ENCODE data around the gene DCST1.

DCST1 gene

DNA sequence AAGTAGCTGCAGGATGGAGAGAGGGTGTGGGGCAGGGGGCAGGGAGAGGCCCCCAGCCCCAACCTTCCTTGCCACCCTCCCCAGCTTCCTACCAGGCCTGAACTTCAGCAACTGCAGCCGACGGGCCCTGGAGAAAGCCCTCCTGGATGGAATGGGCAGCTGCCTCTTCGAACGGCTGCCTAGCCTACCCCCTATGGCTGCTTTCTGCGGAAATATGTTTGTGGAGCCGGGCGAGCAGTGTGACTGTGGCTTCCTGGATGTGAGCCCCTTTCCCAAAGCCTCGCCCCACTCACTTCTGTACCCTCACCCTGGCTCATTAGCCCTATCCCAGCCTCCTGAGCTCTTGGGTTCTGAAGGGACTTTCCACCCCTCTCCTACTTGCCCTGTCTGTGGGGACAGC lies 23.5 kb downstream of the DCST1 start:
- Histone ChIP-seq H3K27ac (ENCODE audit: insufficient read depth, low read depth, low read length, poor library complexity, severe bottlenecking) (no peak overlapping the region), H3K27me3 (ENCODE audit: control insufficient read depth, insufficient read depth, low read length, poor library complexity, severe bottlenecking) (peaks cover 19% of the 10 kb centered on the region), H3K9me3 (ENCODE audit: control insufficient read depth, low read length) (no peaks in the 10 kb centered on the region), H3K36me3 (ENCODE audit: control insufficient read depth, insufficient read depth, low read length) (no peaks in the 10 kb centered on the region), H3K4me1 (ENCODE audit: control insufficient read depth, insufficient read depth, low read length) (peaks cover 16% of the 10 kb centered on the region), H3K4me3 (ENCODE audit: insufficient read depth, low read depth, low read length) (no peak overlapping the region)
- 94% methylated on average over 8 of the region's 8 CpGs for WGBS, 2 experiments

DNA sequence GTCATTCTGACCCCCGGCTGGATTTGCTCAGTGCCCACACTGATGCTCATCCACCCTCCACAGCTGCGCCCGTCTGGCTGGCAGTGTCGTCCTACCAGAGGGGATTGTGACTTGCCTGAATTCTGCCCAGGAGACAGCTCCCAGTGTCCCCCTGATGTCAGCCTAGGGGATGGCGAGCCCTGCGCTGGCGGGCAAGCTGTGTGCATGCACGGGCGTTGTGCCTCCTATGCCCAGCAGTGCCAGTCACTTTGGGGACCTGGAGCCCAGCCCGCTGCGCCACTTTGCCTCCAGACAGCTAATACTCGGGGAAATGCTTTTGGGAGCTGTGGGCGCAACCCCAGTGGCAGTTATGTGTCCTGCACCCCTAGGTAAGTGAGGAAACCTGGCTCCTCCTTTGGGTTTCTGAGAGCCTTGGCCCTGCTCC lies 24.2 kb downstream of the DCST1 start:
- Histone ChIP-seq H3K4me3 (ENCODE audit: insufficient read depth, low read depth, low read length) (no peak overlapping the region), H3K4me1 (ENCODE audit: control insufficient read depth, insufficient read depth, low read length) (peaks cover 10% of the 10 kb centered on the region), H3K9me3 (ENCODE audit: control insufficient read depth, low read length) (no peaks in the 10 kb centered on the region), H3K27ac (ENCODE audit: insufficient read depth, low read depth, low read length, poor library complexity, severe bottlenecking) (no peak overlapping the region), H3K36me3 (ENCODE audit: control insufficient read depth, insufficient read depth, low read length) (no peaks in the 10 kb centered on the region), H3K27me3 (ENCODE audit: control insufficient read depth, insufficient read depth, low read length, poor library complexity, severe bottlenecking) (peaks cover 19% of the 10 kb centered on the region)
- 95 to 96% methylated on average over 13 of the region's 13 CpGs for WGBS, 2 experiments

DNA sequence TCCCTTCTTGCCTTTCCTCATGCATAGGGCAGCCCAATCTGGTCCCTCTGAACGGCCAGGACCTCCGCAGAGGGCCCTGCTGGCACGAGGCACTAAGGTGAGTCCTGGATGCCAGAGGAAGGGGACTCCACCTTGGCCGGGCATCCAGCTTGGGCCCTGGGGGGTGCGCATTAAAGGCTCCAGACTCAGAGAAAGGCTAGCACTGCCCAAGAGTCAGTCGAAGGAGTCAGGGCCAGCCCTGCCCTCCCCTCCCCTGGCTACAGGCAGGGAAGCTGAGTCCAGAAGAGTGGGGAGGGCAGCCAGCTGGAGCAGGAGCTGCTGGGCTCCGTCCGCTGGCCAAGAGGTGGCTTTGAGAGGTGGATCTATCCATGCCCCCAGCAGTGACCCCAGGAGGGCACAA lies 27.1 kb downstream of the DCST1 start:
- 89 to 92% methylated on average over 8 of the region's 8 CpGs for WGBS, 2 experiments
- Histone ChIP-seq H3K4me1 (ENCODE audit: control insufficient read depth, insufficient read depth, low read length) (peaks cover 28% of the 10 kb centered on the region), H3K36me3 (ENCODE audit: control insufficient read depth, insufficient read depth, low read length) (no peaks in the 10 kb centered on the region), H3K9me3 (ENCODE audit: control insufficient read depth, low read length) (no peaks in the 10 kb centered on the region), H3K4me3 (ENCODE audit: insufficient read depth, low read depth, low read length) (no peak overlapping the region), H3K27ac (ENCODE audit: insufficient read depth, low read depth, low read length, poor library complexity, severe bottlenecking) (no peak overlapping the region), H3K27me3 (ENCODE audit: control insufficient read depth, insufficient read depth, low read length, poor library complexity, severe bottlenecking) (peaks cover 19% of the 10 kb centered on the region)

DNA sequence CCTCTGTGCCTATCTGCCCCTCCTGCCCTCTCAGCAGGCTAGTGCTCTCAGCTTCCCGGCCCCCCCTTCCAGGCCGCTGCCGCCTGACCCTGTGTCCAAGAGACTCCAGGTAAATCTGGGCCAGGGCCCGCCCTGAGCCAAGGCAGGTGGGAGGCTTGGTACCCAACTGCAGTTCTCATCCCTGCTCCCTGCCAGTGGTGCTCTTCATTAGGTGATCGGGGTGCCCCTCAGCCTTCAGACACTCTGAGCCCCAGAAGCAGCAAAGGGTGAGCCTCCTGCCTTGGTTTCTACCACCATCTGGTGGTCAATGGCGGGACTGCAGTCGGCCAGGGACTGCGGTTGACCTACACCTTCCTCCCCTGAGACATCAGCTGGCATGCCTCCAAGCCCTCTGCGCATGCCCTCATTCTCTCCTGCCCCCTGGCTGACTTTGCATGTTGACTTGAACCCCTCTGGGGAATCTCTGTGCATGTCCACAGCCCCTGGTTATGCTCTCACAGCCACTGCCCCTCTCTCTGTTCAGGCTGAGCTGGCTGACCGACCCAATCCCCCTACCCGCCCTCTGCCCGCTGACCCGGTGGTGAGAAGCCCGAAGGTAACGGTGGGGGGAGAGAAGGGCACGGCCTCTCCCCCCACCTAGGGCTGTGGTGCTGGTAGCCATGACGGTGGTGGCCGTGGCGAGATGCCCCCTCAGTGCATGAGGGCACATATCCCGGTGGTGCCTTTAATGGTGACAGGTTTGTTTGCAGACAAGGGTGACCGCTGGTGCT lies 27.9 kb downstream of the DCST1 start:
- WGBS, 2 experiments = 31 to 32% methylated on average over 21 of the region's 21 CpGs
- Histone ChIP-seq H3K9me3 (ENCODE audit: control insufficient read depth, low read length) (no peaks in the 10 kb centered on the region), H3K27ac (ENCODE audit: insufficient read depth, low read depth, low read length, poor library complexity, severe bottlenecking) (no peak overlapping the region), H3K36me3 (ENCODE audit: control insufficient read depth, insufficient read depth, low read length) (no peaks in the 10 kb centered on the region), H3K4me1 (ENCODE audit: control insufficient read depth, insufficient read depth, low read length) (peaks cover 28% of the 10 kb centered on the region), H3K27me3 (ENCODE audit: control insufficient read depth, insufficient read depth, low read length, poor library complexity, severe bottlenecking) (peaks cover 19% of the 10 kb centered on the region), H3K4me3 (ENCODE audit: insufficient read depth, low read depth, low read length) (no peak overlapping the region)

DNA sequence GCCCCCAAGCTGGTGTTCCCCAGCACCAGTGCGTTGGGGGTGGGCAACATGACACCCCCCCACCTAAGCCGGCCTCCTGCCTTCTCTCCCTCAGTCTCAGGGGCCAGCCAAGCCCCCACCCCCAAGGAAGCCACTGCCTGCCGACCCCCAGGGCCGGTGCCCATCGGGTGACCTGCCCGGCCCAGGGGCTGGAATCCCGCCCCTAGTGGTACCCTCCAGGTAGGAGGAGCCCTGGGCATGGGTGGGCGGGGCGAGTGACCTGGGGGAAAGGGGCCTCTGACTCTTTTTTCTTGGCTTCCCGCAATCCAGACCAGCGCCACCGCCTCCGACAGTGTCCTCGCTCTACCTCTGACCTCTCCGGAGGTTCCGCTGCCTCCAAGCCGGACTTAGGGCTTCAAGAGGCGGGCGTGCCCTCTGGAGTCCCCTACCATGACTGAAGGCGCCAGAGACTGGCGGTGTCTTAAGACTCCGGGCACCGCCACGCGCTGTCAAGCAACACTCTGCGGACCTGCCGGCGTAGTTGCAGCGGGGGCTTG lies 28.6 kb downstream of the DCST1 start:
- Histone ChIP-seq H3K27me3 (ENCODE audit: control insufficient read depth, insufficient read depth, low read length, poor library complexity, severe bottlenecking) (peaks cover 19% of the 10 kb centered on the region), H3K27ac (ENCODE audit: insufficient read depth, low read depth, low read length, poor library complexity, severe bottlenecking) (no peak overlapping the region), H3K9me3 (ENCODE audit: control insufficient read depth, low read length) (no peaks in the 10 kb centered on the region), H3K36me3 (ENCODE audit: control insufficient read depth, insufficient read depth, low read length) (no peaks in the 10 kb centered on the region), H3K4me3 (ENCODE audit: insufficient read depth, low read depth, low read length) (peak overlapping the region; percentile 95), H3K4me1 (ENCODE audit: control insufficient read depth, insufficient read depth, low read length) (peaks cover 28% of the 10 kb centered on the region)
- 1 to 3% methylated on average over 29 of the region's 29 CpGs for WGBS, 2 experiments

DNA sequence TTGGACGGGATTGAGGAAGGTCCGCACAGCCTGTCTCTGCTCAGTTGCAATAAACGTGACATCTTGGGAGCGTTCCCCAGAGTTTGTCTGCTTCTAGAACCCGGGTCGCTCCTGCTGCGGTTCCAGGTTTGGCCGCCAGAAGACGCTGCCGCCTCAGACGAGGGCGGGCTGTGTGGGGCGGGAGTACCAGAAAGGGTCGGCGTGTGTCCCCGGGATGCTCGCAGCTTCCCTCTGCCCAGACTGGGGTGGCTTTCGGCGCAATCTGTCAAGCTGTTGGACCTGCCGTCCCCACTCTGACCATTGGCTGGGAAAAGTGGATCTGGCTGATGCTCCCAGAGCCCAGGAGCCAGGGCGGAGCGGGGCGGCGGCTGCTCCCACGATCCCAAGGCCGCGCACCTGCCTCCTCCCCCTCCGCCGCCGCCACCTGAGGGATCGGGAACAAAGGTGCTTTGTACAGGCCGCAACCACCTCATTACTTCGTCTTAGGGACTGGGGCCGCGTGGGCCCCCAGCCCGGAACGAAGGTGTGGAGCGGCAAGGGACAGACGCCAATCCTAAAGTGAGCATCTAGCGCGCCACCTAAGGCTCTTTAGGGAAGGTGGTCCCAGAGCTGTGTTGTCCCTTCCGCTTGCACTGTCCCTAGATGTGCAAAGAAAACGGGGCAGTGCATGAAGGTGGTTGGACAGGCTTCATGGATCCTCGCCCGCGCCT lies 29.2 kb downstream of the DCST1 start:
- H3K27me3 ChIP-seq (ENCODE audit: control insufficient read depth, insufficient read depth, low read length, poor library complexity, severe bottlenecking) = peaks cover 19% of the 10 kb centered on the region
- H3K36me3 ChIP-seq (ENCODE audit: control insufficient read depth, insufficient read depth, low read length) = no peaks in the 10 kb centered on the region
- no peak overlapping the region for H3K27ac ChIP-seq (ENCODE audit: insufficient read depth, low read depth, low read length, poor library complexity, severe bottlenecking)
- WGBS, 2 experiments = 1% methylated on average over 46 of the region's 46 CpGs
- peaks cover 28% of the 10 kb centered on the region for H3K4me1 ChIP-seq (ENCODE audit: control insufficient read depth, insufficient read depth, low read length)
- H3K9me3 ChIP-seq (ENCODE audit: control insufficient read depth, low read length) = no peaks in the 10 kb centered on the region
- H3K4me3 ChIP-seq (ENCODE audit: insufficient read depth, low read depth, low read length) = peak overlapping the region; percentile 95

DNA sequence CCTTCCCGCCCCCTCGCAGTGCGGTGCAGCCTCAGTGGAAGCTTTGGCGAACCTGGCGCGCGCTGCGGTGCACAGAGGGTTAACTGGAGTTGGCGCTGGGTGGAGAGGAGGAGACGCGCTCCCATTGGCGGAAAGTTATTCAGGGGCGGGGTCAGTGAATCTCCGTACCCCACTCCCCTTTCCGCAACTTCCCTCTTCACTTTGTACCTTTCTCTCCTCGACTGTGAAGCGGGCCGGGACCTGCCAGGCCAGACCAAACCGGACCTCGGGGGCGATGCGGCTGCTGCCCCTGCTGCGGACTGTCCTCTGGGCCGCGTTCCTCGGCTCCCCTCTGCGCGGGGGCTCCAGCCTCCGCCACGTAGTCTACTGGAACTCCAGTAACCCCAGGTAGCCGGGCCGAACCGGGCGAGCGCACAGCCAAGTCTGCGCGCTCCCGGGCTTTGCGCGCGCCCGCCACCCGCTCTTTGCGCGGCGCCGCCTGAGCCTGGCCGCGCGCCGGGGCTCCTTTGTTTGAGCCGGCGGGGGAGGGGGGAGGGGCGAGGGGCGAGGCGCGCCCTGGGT lies 30.0 kb downstream of the DCST1 start, which contains the start of gene EFNA4:
Gene EFNA4, plus strand, starts transcription at position 191 of the 561 bp plus-strand sequence. Its CDS starts 84 bp downstream, at position 275.
- peaks cover 28% of the 10 kb centered on the region for H3K4me1 ChIP-seq (ENCODE audit: control insufficient read depth, insufficient read depth, low read length)
- H3K27ac ChIP-seq (ENCODE audit: insufficient read depth, low read depth, low read length, poor library complexity, severe bottlenecking) = peak within 1 kb of the TSS; percentile 96
- H3K27me3 ChIP-seq (ENCODE audit: control insufficient read depth, insufficient read depth, low read length, poor library complexity, severe bottlenecking) = peaks cover 19% of the 10 kb centered on the region
- no peaks in the 10 kb centered on the region for H3K9me3 ChIP-seq (ENCODE audit: control insufficient read depth, low read length)
- H3K36me3 ChIP-seq (ENCODE audit: control insufficient read depth, insufficient read depth, low read length) = no peaks in the 10 kb centered on the region
- H3K4me3 ChIP-seq (ENCODE audit: insufficient read depth, low read depth, low read length) = peak within 1 kb of the TSS; percentile 95
- WGBS, 2 experiments = 1% methylated on average over 57 of the region's 57 CpGs

DNA sequence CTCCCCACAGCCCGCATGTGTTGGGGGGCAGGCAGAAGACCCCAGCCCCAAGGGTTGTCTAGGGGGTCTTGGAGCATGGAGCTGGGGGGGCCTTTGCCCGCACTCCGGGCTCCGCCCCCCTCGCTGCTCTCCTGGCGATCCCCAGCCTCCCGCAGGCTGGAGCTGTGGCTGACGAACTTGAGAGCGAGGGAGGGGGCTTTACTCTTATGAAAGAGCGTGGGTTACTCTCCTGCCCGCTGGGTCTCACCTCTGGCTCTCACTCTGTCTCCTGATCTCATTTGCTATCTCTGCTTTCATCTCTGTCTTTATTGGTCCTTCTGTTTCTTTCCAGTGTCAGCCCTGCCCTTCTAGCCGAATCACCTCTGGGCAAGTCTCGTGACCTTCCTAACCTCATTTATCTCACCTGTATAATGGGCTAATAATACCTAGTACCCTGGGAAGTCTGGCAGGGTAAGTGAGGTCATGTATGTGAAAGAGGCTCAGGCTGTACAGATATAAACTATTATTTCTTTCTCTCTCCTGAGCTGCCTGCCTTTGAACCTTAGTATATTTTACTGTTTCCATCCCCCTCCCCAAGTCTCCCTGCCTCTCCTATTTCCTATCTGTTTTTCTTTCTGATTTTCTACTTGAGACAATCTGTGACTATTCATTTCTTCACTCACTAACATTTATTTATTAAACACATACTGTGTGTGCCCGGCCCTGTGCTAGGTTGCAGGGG lies 30.6 kb downstream of the DCST1 start:
- Histone ChIP-seq H3K27me3 (ENCODE audit: control insufficient read depth, insufficient read depth, low read length, poor library complexity, severe bottlenecking) (peaks cover 19% of the 10 kb centered on the region), H3K27ac (ENCODE audit: insufficient read depth, low read depth, low read length, poor library complexity, severe bottlenecking) (peak overlapping the region; percentile 96), H3K4me1 (ENCODE audit: control insufficient read depth, insufficient read depth, low read length) (peaks cover 28% of the 10 kb centered on the region), H3K36me3 (ENCODE audit: control insufficient read depth, insufficient read depth, low read length) (no peaks in the 10 kb centered on the region), H3K4me3 (ENCODE audit: insufficient read depth, low read depth, low read length) (peak overlapping the region; percentile 95), H3K9me3 (ENCODE audit: control insufficient read depth, low read length) (no peaks in the 10 kb centered on the region)
- 3 to 5% methylated on average over 13 of the region's 14 CpGs for WGBS, 2 experiments

DNA sequence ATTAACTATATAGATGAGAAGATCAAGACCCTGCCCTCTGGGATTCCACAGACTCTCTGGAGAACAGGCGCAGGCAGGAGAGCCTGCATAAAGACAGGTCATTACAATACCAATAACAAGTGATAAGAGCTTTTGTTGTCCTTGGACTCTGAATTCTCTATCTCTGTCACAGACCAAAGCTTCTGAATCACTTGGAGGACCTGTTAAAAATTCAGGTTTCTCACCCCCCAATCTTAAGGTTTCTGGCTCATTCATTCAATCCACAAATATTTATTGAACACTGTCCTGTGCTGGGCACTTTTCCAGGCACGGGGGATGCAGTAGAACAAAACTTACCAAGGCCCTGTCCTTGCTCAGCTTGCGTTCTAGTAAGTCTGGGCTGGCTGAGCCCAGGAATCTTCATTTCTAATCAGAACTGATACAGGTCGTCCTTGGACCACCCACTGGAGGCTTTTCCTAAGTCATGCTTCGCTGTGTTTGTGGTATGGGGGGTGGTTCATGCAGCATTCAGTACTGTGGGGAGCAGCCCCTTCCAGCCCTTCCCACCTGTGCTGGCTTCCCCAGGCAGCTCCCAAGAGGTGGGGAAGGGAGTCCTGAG lies 31.3 kb downstream of the DCST1 start:
- peaks cover 34% of the 10 kb centered on the region for H3K4me1 ChIP-seq (ENCODE audit: control insufficient read depth, insufficient read depth, low read length)
- WGBS, 2 experiments = 65 to 67% methylated on average over 5 of the region's 5 CpGs
- no peaks in the 10 kb centered on the region for H3K9me3 ChIP-seq (ENCODE audit: control insufficient read depth, low read length)
- no peak overlapping the region for H3K4me3 ChIP-seq (ENCODE audit: insufficient read depth, low read depth, low read length)
- no peaks in the 10 kb centered on the region for H3K36me3 ChIP-seq (ENCODE audit: control insufficient read depth, insufficient read depth, low read length)
- peaks cover 20% of the 10 kb centered on the region for H3K27me3 ChIP-seq (ENCODE audit: control insufficient read depth, insufficient read depth, low read length, poor library complexity, severe bottlenecking)
- no peak overlapping the region for H3K27ac ChIP-seq (ENCODE audit: insufficient read depth, low read depth, low read length, poor library complexity, severe bottlenecking)

Data from ectodermal cell (in vitro differentiated cells).